CD14-positive monocyte (primary cell): ENCODE results near the gene CREBL2. TPM values are rescaled to one million over a fixed set of nuclear protein-coding genes. Genes with fewer than 3 reads are reported as not detected.
"Not testable (repeated sequence)": the region's sequence is repeated elsewhere in the genome, so short reads cannot be mapped to it uniquely, and the experiment has no call there.

Experiments used
- DNase-seq, 3 donors: peaks; one replicate each; pipeline ENCODE4 v3.0.0-alpha.2; 2011 to 2022
- H2AFZ ChIP-seq: 2 replicates; pipeline ENCODE4 v1.6.0; 2012; ENCODE audit warnings: mild to moderate bottlenecking, low read depth, low read length, inconsistent platforms; ENCODE audit not compliant: insufficient read depth, poor library complexity, severe bottlenecking
- H3K27ac ChIP-seq, 2 donors: 1 replicate in 1 of 2; 2 replicates in 1 of 2; pipeline ENCODE4 v1.5.1; 2012 to 2013; ENCODE audit warnings: low read length in 2 of 2, control low read depth in 1 of 2, inconsistent platforms in 1 of 2, low read depth in 1 of 2, mild to moderate bottlenecking in 1 of 2
- H3K27me3 ChIP-seq, 2 donors: one replicate each; pipeline versions ENCODE4 v1.6.0 to v1.6.1; 2011 to 2013; ENCODE audit warnings: low read length in 2 of 2; ENCODE audit not compliant: control insufficient read depth in 2 of 2, insufficient read depth in 2 of 2
- H3K36me3 ChIP-seq, 2 donors: replicated peaks in 1 of 2; 1 replicate in 1 of 2; 2 replicates in 1 of 2; pipeline versions ENCODE4 v1.5.1 to v1.6.1; 2012 to 2013; ENCODE audit warnings: low read length in 2 of 2, control low read depth in 1 of 2, inconsistent platforms in 1 of 2, mild to moderate bottlenecking in 1 of 2; ENCODE audit not compliant: insufficient read depth in 2 of 2, control insufficient read depth in 1 of 2
- H3K4me1 ChIP-seq, 2 donors: 1 replicate in 1 of 2; 2 replicates in 1 of 2; pipeline versions ENCODE4 v1.5.1 to v1.6.1; 2012 to 2013; ENCODE audit warnings: low read length in 2 of 2, control low read depth in 1 of 2, inconsistent platforms in 1 of 2, mild to moderate bottlenecking in 1 of 2, moderate library complexity in 1 of 2; ENCODE audit not compliant: insufficient read depth in 2 of 2, control insufficient read depth in 1 of 2
- H3K4me2 ChIP-seq: replicated peaks from 2 replicates; pipeline ENCODE3; 2012; ENCODE audit warnings: low read length, moderate library complexity, mild to moderate bottlenecking; ENCODE audit not compliant: poor library complexity, severe bottlenecking; ENCODE audit errors: extremely low read depth
- H3K4me3 ChIP-seq, 3 experiments: fragments of 200-600 bp in 1 of 3; sonication (generic) in 1 of 3; replicated peaks in 1 of 3; 1 replicate in 2 of 3; 2 replicates in 1 of 3; pipeline ENCODE4 v1.5.1; 2011 to 2013; ENCODE audit warnings: low read length in 3 of 3, mild to moderate bottlenecking in 3 of 3, control low read depth in 2 of 3, low read depth in 2 of 3, inconsistent platforms in 1 of 3, moderate library complexity in 1 of 3
- H3K79me2 ChIP-seq: 2 replicates; pipeline ENCODE4 v1.6.0; 2012; ENCODE audit warnings: mild to moderate bottlenecking, control low read depth, inconsistent platforms, low read length, moderate library complexity; ENCODE audit not compliant: insufficient read depth
- H3K9ac ChIP-seq: 2 replicates; pipeline ENCODE4 v1.6.0; 2017; ENCODE audit warnings: low read length, mild to moderate bottlenecking; ENCODE audit not compliant: insufficient read depth, poor library complexity, severe bottlenecking
- H3K9me3 ChIP-seq, 2 donors: replicated peaks in 1 of 2; 1 replicate in 1 of 2; 2 replicates in 1 of 2; pipeline versions ENCODE4 v1.5.1 to v1.6.1; 2012 to 2013; ENCODE audit warnings: low read length in 2 of 2, control low read depth in 1 of 2; ENCODE audit not compliant: control insufficient read depth in 1 of 2, insufficient read depth in 1 of 2
- H4K20me1 ChIP-seq: 2 replicates; pipeline ENCODE4 v1.6.0; 2012; ENCODE audit warnings: mild to moderate bottlenecking, low read length, control low read depth, moderate library complexity; ENCODE audit not compliant: insufficient read depth
- H3K27ac Mint-ChIP-seq, 7 donors: one replicate each; pipeline ENCODE4 v1.8.0; 2020; ENCODE audit warnings: mild to moderate bottlenecking in 7 of 7, mixed read lengths in 7 of 7, moderate library complexity in 6 of 7, inconsistent platforms in 2 of 7
- H3K27me3 Mint-ChIP-seq, 3 donors: one replicate each; pipeline ENCODE4 v1.8.0; 2021 to 2022; ENCODE audit warnings: low read depth in 3 of 3, mild to moderate bottlenecking in 3 of 3, mixed read lengths in 3 of 3, moderate library complexity in 3 of 3, inconsistent platforms in 1 of 3
- H3K36me3 Mint-ChIP-seq, 2 donors: one replicate each; pipeline ENCODE4 v1.8.0; 2020; ENCODE audit warnings: mixed read lengths in 2 of 2, inconsistent platforms in 1 of 2, mild to moderate bottlenecking in 1 of 2
- H3K4me1 Mint-ChIP-seq: one replicate; pipeline ENCODE4 v1.8.0; 2020; ENCODE audit warnings: mild to moderate bottlenecking, mixed read lengths
- H3K4me3 Mint-ChIP-seq, 2 donors: one replicate each; pipeline ENCODE4 v1.8.0; 2020; ENCODE audit warnings: mild to moderate bottlenecking in 2 of 2, mixed read lengths in 2 of 2, moderate library complexity in 1 of 2
- H3K9me3 Mint-ChIP-seq, 7 donors: one replicate each; pipeline ENCODE4 v1.8.0; 2020 to 2022; ENCODE audit warnings: mixed read lengths in 7 of 7, mild to moderate bottlenecking in 6 of 7, moderate library complexity in 6 of 7, inconsistent platforms in 2 of 7
- CTCF ChIP-seq: fragments of 200-600 bp; IDR thresholded peaks from one replicate; pipeline ENCODE4 v1.8.0; 2022; ENCODE audit warnings: antibody characterized with exemption, mild to moderate bottlenecking
- WGBS: methylation state at CpG from one replicate; pipeline ENCODE4 v1.1.5; 2013; ENCODE audit warnings: missing lambda C conversion rate; ENCODE audit not compliant: insufficient coverage; 5-methylcytosine and 5-hydroxymethylcytosine counted together
- intact Hi-C, 2 donors: fragments of 100-400 bp; cut with micrococcal nuclease; formaldehyde crosslinking; loops; one replicate each; pipeline versions ENCODE4 v1.15.0 to v1.15.1; 2023
- polyA plus RNA-seq, 3 donors: library from polyadenylated mRNA; depleted of rRNA in 1 of 3; unstranded in 2 of 3; stranded (reverse) in 1 of 3; fragments of 300-500 nt in 2 of 3; fragments of >200 nt in 1 of 3; fragmentation: Illumina TruSeq in 2 of 3; gene quantifications; 1 replicate in 2 of 3; 2 replicates in 1 of 3; pipeline ENCODE4 v1.2.3, GENCODE V29; 2012 to 2021

CREBL2 gene
- polyA plus RNA-seq, 3 donors = 14.4 to 45.9 (median 38.2) TPM

GRCh38 chr12:12590961-12591360 lies 20.7 kb upstream of the CREBL2 start:
- intact Hi-C loops = no loop called here
- Histone ChIP-seq H3K27me3 (no peaks in the 10 kb centered on the region), H4K20me1 (no peaks in the 10 kb centered on the region), H3K27ac (no peak overlapping the region), H3K36me3 (no peaks in the 10 kb centered on the region), H3K4me2 (no peak overlapping the region), H3K4me3 (no peak overlapping the region), H3K4me1 (no peaks in the 10 kb centered on the region), H3K9ac (no peak overlapping the region), H3K79me2 (no peaks in the 10 kb centered on the region), H2AFZ (no peak overlapping the region), H3K9me3 (no peaks in the 10 kb centered on the region)
- H3K9me3 Mint-ChIP-seq = peaks cover 0 to 4% (median 0%) of the 10 kb centered on the region in 7 donors
- H3K36me3 Mint-ChIP-seq = no peaks in the 10 kb centered on the region
- peaks cover 4% of the 10 kb centered on the region for H3K4me1 Mint-ChIP-seq
- peaks cover 2 to 14% (median 9%) of the 10 kb centered on the region in 3 donors for H3K27me3 Mint-ChIP-seq
- no peak overlapping the region for H3K4me3 Mint-ChIP-seq
- no peak overlapping the region for H3K27ac Mint-ChIP-seq
- TF ChIP-seq CTCF = no peak
- WGBS = 100% methylated on average over 3 of the region's 6 CpGs
- DNase-seq = no peak

- Histone ChIP-seq H4K20me1 (no peaks in the 10 kb centered on the region), H3K4me2 (no peak overlapping the region), H3K4me1 (no peaks in the 10 kb centered on the region), H3K9ac (no peak overlapping the region), H3K27me3 (no peaks in the 10 kb centered on the region), H3K9me3 (no peaks in the 10 kb centered on the region), H3K27ac (no peak overlapping the region), H2AFZ (no peak overlapping the region), H3K79me2 (no peaks in the 10 kb centered on the region), H3K4me3 (no peak overlapping the region), H3K36me3 (no peaks in the 10 kb centered on the region)
- Mint-ChIP-seq H3K4me3 (no peak overlapping the region), H3K36me3 (no peaks in the 10 kb centered on the region), H3K27ac (no peak overlapping the region), H3K4me1 (peaks cover 4% of the 10 kb centered on the region), H3K27me3 (peaks cover 2 to 16% (median 9%) of the 10 kb centered on the region in 3 donors), H3K9me3 (peaks cover 0 to 4% (median 2%) of the 10 kb centered on the region in 7 donors)
- no CpG with 5 or more reads among the region's 3 CpGs for WGBS
- no peak for DNase-seq
- TF ChIP-seq CTCF = no peak
- intact Hi-C loops = no loop called here
Measured at GRCh38 chr12:12592930-12593329, 18.7 kb upstream of the CREBL2 start.

GRCh38 chr12:12595929-12596328 lies 15.7 kb upstream of the CREBL2 start:
- H3K27me3 Mint-ChIP-seq, H2AFZ ChIP-seq, H3K4me2 ChIP-seq, H3K27me3 ChIP-seq, H3K27ac ChIP-seq, H3K4me3 ChIP-seq, H3K36me3 Mint-ChIP-seq, H4K20me1 ChIP-seq, H3K9me3 Mint-ChIP-seq, H3K79me2 ChIP-seq, H3K36me3 ChIP-seq, H3K4me3 Mint-ChIP-seq, H3K9ac ChIP-seq, H3K27ac Mint-ChIP-seq, H3K9me3 ChIP-seq, DNase-seq, H3K4me1 ChIP-seq, intact Hi-C loops: not testable (repeated sequence)
- H3K4me1 Mint-ChIP-seq = peaks cover 13% of the 10 kb centered on the region
- no CpG with 5 or more reads among the region's 2 CpGs for WGBS
